Liver (tissue), 3 donors: Measurements from ENCODE around the gene UBE2F.

Experiments
- TF ChIP-seq, protein P1 (sequence below): fragments of 150-350 bp; IDR thresholded peaks from 2 replicates; pipeline ENCODE4 v1.5.1; 2017; ENCODE audit warnings: improper control_type of control experiment, low read depth, low read length; ENCODE audit not compliant: missing input control
- TF ChIP-seq, protein P2 (sequence below): IDR thresholded peaks from 2 replicates; pipeline ENCODE4 v1.6.1; 2016; ENCODE audit warnings: antibody characterized with exemption
- donor health status: healthy.
- donor health status: healthy.

DNA sequence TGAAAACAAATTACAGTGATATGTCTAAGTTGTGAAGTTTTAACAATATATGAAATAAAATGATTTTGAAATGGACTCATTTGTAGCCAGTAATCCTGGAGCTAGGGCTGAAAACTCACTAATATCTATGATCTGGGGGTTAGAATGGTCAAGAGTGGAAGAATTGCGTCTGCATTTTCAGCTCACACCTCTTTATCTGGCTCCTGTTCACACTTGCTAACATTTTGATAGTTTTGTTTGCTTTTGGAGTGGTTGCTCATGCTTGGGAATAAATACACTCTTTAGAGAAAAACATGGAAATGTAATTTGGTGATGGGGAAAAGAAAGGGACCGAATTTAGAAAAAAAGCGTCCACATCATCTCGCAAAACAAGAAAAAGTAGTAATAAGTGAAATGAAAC is 30.7 kb downstream of the UBE2F start:
- TF ChIP-seq, protein P1, sequence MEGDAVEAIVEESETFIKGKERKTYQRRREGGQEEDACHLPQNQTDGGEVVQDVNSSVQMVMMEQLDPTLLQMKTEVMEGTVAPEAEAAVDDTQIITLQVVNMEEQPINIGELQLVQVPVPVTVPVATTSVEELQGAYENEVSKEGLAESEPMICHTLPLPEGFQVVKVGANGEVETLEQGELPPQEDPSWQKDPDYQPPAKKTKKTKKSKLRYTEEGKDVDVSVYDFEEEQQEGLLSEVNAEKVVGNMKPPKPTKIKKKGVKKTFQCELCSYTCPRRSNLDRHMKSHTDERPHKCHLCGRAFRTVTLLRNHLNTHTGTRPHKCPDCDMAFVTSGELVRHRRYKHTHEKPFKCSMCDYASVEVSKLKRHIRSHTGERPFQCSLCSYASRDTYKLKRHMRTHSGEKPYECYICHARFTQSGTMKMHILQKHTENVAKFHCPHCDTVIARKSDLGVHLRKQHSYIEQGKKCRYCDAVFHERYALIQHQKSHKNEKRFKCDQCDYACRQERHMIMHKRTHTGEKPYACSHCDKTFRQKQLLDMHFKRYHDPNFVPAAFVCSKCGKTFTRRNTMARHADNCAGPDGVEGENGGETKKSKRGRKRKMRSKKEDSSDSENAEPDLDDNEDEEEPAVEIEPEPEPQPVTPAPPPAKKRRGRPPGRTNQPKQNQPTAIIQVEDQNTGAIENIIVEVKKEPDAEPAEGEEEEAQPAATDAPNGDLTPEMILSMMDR, result no peak
- TF ChIP-seq, protein P2, sequence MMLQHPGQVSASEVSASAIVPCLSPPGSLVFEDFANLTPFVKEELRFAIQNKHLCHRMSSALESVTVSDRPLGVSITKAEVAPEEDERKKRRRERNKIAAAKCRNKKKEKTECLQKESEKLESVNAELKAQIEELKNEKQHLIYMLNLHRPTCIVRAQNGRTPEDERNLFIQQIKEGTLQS, result no peak
